ENCODE data around the gene LSM14A.
"Not testable (repeated sequence)": the region's sequence is repeated elsewhere in the genome, so short reads cannot be mapped to it uniquely, and the experiment has no call there.

Gene LSM14A

GRCh38 chr19:34189917-34190425 lies 17.7 kb downstream of the LSM14A start:
- DNase-seq (ENCODE audit: low read depth) = no peak

- no peak for DNase-seq (ENCODE audit: low read depth)
Observed at GRCh38 chr19:34191355-34191962, 19.2 kb downstream of the LSM14A start.

- no peak for DNase-seq (ENCODE audit: low read depth)
Observed at GRCh38 chr19:34193439-34193838, 21.1 kb downstream of the LSM14A start.

- no peak for DNase-seq (ENCODE audit: low read depth)
Observed at GRCh38 chr19:34193876-34194275, 21.6 kb downstream of the LSM14A start.

- DNase-seq (ENCODE audit: low read depth) = no peak
Observed at GRCh38 chr19:34201133-34201532, 28.8 kb downstream of the LSM14A start.

GRCh38 chr19:34205324-34205723 lies 33.0 kb downstream of the LSM14A start:
- not testable (repeated sequence) for DNase-seq (ENCODE audit: low read depth)

- DNase-seq (ENCODE audit: low read depth) = no peak
Observed at GRCh38 chr19:34208291-34208884, 36.1 kb downstream of the LSM14A start.

- no peak for DNase-seq (ENCODE audit: low read depth)
Observed at GRCh38 chr19:34209726-34210125, 37.4 kb downstream of the LSM14A start.

- no peak for DNase-seq (ENCODE audit: low read depth)
Observed at GRCh38 chr19:34213283-34213682, 41.0 kb downstream of the LSM14A start.

GRCh38 chr19:34214040-34214439 lies 41.7 kb downstream of the LSM14A start:
- no peak for DNase-seq (ENCODE audit: low read depth)

GRCh38 chr19:34215006-34215665 lies 42.8 kb downstream of the LSM14A start:
- DNase-seq (ENCODE audit: low read depth) = no peak

- no peak for DNase-seq (ENCODE audit: low read depth)
Observed at GRCh38 chr19:34215666-34216038, 43.3 kb downstream of the LSM14A start.

- DNase-seq (ENCODE audit: low read depth) = not testable (repeated sequence)
Observed at GRCh38 chr19:34216745-34217219, 44.5 kb downstream of the LSM14A start.

GRCh38 chr19:34217952-34218817 lies 45.9 kb downstream of the LSM14A start:
- peak; percentile 96 for DNase-seq (ENCODE audit: low read depth)

- no peak for DNase-seq (ENCODE audit: low read depth)
Observed at GRCh38 chr19:34218818-34219164, 46.5 kb downstream of the LSM14A start.

GRCh38 chr19:34220472-34221063 lies 48.3 kb downstream of the LSM14A start:
- no peak for DNase-seq (ENCODE audit: low read depth)

- DNase-seq (ENCODE audit: low read depth) = no peak
Observed at GRCh38 chr19:34222386-34222785, 50.1 kb downstream of the LSM14A start.

- DNase-seq (ENCODE audit: low read depth) = no peak
Observed at GRCh38 chr19:34224996-34225658, 52.8 kb downstream of the LSM14A start.

- DNase-seq (ENCODE audit: low read depth) = no peak
Observed at GRCh38 chr19:34225659-34226015, 53.3 kb downstream of the LSM14A start.

GRCh38 chr19:34226036-34226435 lies 53.7 kb downstream of the LSM14A start:
- DNase-seq (ENCODE audit: low read depth) = no peak

GRCh38 chr19:34228347-34228746 lies 56.0 kb downstream of the LSM14A start:
- DNase-seq (ENCODE audit: low read depth) = no peak

- no peak for DNase-seq (ENCODE audit: low read depth)
Observed at GRCh38 chr19:34228762-34229161, 56.5 kb downstream of the LSM14A start.

Measured in non-pigmented ciliary epithelial cell (primary cell).